Fibroblast of the aortic adventitia (primary cell): Measurements from ENCODE around the gene LIPC. TPM values are rescaled to one million over a fixed set of nuclear protein-coding genes. Genes with fewer than 3 reads are reported as not detected.

Experiments
- DNase-seq: peaks from one replicate; pipeline ENCODE4 v3.0.0-alpha.2; 2010; ENCODE audit warnings: low read depth
- H3K4me3 ChIP-seq: 2 replicates; pipeline ENCODE4 v1.5.1; 2011; ENCODE audit warnings: low read depth, mild to moderate bottlenecking, control low read depth, low read length, moderate library complexity
- CTCF ChIP-seq: IDR thresholded peaks from 2 replicates; pipeline ENCODE4 v1.5.1; 2011; ENCODE audit warnings: mild to moderate bottlenecking, low read length, control low read depth, inconsistent platforms; ENCODE audit not compliant: insufficient read depth
- total RNA-seq: library from RNA; depleted of rRNA; stranded (reverse); fragments of >200 nt; gene quantifications from 2 replicates; pipeline ENCODE4 v1.2.3, GENCODE V29; 2012; ENCODE audit warnings: low replicate concordance

LIPC gene
- total RNA-seq, 1 donor, result 0.90 TPM

- no peak for TF ChIP-seq CTCF
- no peak for DNase-seq
- H3K4me3 ChIP-seq, result no peak overlapping the region
Observed at GRCh38 chr15:58503139-58504027, 71.6 kb downstream of the LIPC start.

GRCh38 chr15:58504674-58505234, 73.0 kb downstream of the LIPC start:
- no peak for TF ChIP-seq CTCF
- no peak for DNase-seq
- H3K4me3 ChIP-seq, result no peak overlapping the region

GRCh38 chr15:58505581-58505980, 73.8 kb downstream of the LIPC start:
- DNase-seq, result peak; percentile 22
- H3K4me3 ChIP-seq, result no peak overlapping the region
- TF ChIP-seq CTCF, result no peak

GRCh38 chr15:58506064-58506490, 74.3 kb downstream of the LIPC start:
- no peak for TF ChIP-seq CTCF
- H3K4me3 ChIP-seq, result no peak overlapping the region
- no peak for DNase-seq

GRCh38 chr15:58506783-58507668, 75.2 kb downstream of the LIPC start:
- no peak overlapping the region for H3K4me3 ChIP-seq
- DNase-seq, result no peak

GRCh38 chr15:58509556-58509955, 77.8 kb downstream of the LIPC start:
- no peak overlapping the region for H3K4me3 ChIP-seq
- DNase-seq, result no peak
- TF ChIP-seq CTCF, result no peak

More at GRCh38 chr15:58506783-58507668, 75.2 kb downstream of the LIPC start:
- no peak for TF ChIP-seq CTCF
